Fibroblast of skin of right biceps (primary cell): ENCODE measurements around the gene FSTL4.

Experiments used
- DNase-seq: peaks from one replicate; pipeline ENCODE4 v3.0.0-alpha.2; 2013

Gene FSTL4

DNA sequence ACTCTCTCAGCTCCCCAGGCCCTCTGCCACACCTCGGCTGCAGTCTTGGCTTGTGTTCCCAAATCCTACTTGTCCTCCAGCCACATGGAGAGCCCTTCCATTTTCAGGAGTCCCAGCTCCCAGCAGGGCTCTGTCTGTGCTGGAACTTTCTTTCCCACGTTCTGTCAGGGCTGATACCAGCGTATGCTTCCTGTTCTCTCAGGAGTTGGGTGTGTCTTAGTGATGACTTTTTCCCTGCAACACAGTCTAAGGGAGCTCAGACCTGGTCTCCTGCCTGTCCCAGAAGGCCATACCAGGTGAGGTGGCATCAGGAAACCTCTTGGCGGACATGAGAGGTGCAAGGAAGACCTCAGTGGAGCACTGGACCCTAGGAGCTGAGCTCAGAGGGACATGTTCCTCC lies 334.0 kb downstream of the FSTL4 start:
- DNase-seq, result no peak

DNA sequence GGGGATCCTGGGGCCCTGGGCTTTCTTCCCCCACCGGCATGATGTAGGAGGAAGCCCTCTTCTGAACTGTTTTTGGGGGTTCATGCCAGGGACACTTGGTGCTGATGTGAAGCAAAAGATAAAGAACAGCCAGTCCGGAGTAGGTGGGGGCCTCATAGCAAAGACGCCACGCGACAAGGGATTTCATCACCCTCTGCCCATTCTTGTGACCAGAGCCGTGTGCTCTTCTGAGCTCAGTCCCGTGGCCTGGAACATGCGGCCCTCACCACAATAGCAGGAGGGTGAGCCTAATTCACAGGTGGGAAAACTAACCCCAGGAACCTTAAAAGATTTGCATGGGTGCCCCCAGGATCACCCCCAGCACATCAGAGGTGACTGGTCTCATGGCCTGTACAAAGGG lies 334.6 kb downstream of the FSTL4 start:
- DNase-seq, result no peak

DNA sequence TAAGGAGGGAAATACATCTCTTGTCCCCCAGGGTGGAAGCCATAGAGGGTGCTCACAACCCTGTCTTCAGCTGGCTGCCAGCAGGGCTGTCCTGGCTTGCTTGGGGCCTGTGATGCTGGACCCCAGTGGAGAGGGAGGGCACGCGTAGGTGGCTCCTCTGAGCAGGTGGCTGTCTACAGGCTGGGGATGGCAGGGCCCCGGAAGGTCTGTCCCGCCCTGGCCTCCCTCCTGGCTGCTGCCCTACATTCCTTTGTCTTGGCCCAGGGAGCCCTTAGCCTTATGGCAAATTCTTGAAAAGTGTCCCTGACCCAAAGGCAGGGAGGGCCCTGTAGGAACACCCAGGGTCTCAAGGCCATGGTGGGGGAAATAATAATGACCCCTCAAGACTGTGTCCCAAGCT lies 336.2 kb downstream of the FSTL4 start:
- no peak for DNase-seq

DNA sequence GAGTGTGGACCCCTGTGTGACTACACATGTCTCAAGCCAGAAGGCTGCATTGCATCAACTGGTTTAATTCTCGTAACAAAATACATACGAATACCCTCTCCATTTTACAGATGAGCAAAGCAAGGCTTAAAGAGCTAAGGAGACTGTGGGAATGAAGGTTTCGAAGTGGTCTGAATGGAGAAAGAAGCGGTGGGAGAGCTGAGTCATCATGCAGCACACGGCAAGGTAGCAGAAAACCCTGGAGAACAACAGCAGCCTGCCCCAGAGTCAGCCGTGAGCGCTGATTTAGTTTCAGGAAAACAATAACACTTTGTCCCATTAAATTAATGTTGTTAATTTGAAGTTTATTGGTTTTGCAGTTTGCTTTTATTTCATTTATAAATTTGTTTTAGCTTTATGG lies 336.7 kb downstream of the FSTL4 start:
- no peak for DNase-seq

DNA sequence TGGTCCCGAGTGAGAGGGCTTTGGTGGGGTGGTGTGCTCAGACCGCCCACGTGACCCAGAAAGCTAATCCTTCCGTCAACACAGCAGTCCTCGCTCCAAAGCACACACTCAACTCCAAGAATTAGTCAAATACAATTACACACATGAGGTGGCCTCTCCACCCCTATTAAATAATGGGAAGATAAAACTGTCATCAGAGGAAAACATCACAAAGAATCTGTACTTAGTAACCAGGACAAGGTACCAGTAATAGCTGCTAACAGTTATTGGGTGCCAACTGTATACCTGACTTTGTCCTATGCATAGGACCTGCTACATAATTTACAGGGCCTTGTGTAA lies 337.8 kb downstream of the FSTL4 start:
- no peak for DNase-seq

DNA sequence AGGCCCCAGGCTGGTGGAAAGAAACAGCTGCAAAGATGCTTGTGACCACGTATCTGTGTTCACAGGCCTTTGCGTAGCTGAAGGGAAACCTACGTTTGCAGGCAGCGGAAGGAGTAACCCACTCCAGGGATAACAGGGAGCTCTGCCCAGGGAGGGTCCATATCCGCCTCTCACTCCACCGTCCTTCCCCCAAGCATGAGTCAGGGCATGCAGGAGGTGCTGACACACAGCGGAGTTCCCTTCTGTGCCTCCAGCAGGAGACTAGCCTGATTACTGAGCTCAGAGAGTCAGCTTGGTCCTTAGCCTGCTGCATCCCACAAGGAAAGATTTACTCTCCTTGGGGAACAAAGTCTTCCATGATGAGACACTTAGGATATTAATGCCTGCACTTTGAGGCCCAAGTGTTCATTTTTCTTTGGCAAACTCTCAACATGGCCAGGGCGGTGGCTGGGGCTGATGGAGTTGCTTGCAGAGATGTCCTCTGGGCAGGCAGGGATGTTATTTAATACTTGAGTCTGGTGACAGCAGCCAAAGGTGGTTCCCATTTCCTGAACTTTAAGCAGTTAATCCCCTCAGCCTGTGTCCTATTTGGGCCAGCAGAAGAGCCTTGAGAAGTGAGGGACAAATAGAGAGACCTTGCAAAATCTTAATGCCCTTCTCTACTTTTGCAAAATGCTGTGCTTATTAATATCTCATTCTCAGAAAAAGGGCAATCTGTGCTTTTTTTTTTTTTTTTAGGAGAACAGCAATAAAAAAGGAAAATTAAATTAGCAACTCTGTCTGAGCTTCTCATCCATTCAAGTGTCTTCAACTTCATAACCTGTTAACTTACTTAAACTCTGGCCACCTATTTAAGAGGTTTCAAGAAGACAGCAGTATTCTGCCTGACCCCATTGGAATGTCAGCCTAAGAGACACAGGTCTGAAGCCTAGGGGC lies 338.4 kb downstream of the FSTL4 start:
- DNase-seq, result peak; percentile 71

DNA sequence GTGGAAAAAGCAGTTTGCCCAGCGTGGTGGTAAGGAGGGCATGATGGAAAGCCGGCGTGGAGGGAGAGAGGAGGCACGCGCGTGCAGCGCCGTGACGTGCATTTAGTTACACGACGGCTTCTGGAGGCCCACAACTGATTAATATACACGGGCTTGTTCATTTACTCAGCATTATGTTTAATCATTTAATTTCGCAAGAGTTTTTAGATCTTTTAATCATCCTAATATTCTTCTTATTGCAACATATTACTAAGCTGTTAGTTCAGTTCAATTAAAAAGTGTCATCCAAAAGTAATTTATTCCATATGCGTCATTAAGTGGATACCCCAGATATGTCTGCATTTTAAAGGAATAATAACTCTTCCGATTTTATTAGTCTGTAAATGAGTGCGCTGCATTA lies 340.0 kb downstream of the FSTL4 start:
- DNase-seq, result no peak

DNA sequence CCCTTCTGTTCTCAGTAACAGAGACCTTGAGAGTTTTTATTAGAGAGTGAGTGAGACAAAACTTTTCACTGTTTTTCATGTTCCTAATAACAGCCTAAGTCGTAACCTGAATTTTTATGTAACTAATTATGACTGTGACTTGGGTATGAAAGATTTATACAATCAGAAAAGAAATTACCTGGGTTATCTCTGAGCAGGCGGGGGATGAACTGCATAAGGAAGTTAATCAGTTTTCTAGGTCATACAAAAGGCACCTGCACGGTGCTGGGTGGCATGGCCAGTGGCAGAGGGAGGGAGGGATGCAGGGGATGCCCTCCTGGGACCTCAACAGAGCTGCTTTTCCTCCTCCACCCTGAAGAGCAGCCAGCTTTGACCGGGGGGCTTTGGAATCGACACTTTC lies 340.7 kb downstream of the FSTL4 start:
- no peak for DNase-seq

DNA sequence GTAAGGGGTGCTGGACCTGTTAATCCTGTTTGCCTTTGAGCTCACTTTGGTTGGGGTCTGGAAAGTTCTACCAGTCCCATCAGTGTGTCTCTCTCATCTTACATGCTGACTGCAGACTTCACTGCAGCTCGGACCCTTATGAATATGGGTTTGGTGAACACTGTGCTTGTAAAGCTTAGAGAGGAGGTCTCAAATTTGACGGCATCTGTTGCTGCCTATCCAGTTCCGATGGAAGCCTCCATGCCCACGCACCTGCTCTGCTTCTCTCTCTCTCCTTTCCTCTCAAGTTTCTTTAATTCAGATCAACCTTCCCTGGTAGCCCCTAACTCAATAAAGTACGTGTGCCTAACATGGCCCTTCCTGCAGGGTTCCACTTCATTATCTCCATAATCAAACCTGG lies 342.6 kb downstream of the FSTL4 start:
- DNase-seq, result no peak

DNA sequence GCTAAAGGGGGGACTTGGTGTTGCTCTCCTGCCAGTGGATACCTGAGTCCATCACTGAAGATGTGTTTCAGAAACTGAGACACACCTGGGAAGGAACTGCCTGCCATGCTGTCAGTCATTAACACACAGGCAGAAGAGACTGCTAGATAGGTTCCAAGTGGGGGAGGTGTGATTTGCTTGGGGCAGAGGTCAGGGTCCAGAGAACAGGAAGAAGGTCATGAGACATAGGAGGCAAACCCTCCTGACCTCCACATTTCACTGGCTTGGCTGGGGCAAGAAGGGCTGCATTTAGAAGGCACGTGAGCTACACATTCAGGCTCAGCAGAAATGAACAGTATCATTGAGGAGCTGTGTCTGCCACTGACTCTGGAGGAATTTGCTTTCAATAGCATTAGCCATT lies 344.7 kb downstream of the FSTL4 start:
- DNase-seq, result no peak

DNA sequence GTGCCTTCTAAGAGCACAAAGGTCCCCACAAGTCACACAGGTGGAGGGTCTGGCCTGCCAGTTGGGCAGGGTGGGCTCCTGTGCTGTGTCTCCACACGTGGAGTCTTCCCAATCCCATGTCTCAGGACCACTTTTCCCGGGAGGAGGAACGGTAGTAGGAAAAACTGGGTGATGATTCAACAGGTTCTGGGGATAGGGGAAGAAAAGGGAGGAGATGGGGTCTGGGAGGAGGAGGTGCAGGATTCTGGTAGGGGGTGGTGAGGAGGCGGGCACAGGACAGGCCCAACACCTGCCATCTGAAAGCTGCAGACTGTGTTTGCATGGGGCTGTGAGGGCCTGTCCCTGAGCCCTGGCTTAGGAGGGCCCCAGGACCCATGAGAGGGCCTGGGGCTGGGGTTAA lies 345.4 kb downstream of the FSTL4 start:
- no peak for DNase-seq

DNA sequence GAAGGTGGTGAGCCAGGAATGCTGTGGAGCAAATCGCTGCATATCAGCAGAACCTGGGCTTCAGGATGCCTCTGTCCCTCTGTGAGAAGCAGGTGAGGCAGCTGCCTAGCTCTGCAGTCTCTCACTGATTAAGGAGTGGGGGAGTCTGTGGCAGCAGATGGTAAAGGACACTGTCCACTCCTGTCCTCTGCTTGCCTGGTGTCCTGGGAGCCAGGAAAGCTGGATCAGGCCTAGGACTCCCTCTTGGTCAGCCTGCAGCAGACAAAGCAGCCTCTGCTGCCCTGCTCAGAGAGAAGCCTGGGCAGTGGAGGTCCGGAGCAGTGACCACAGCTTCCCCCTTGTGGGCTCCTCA lies 345.8 kb downstream of the FSTL4 start:
- DNase-seq, result no peak

DNA sequence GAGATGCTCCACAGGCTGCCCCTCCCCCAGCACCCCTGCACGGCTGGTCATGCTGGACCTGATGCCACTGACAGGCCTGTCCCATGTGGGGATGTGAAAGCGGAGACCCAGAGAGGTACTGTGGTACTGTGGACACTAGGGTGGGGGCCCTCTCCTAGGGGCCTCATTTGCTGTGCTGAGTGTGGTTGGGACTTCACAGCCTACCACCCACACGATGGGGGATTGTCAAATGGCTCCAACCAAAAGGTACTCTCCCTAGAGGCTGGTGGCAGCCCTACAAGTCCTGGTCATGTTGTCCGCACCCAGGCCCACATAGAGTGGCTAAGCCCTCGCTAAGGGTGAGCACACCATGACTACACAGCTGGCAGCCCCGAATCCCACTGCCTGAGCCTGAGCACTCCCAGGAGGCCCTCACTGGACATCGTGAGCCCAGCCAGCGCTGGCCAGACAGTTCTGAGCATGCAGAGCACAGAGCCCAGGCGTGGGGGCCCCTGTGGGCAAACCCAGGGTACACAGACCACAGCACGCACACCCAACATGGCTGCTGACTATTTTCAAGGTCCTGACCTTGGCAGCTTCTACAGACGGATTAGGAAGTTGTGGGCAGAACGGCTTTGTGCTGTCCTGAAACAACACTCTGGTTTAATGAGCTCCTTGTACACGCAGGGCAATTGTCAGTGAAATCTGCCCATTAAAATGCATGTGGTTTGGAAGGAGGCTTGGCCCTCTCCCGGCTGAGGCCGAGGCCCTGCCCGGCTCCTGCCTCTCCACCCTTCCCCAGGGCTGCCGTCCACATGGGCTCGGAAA lies 346.4 kb downstream of the FSTL4 start:
- no peak for DNase-seq

DNA sequence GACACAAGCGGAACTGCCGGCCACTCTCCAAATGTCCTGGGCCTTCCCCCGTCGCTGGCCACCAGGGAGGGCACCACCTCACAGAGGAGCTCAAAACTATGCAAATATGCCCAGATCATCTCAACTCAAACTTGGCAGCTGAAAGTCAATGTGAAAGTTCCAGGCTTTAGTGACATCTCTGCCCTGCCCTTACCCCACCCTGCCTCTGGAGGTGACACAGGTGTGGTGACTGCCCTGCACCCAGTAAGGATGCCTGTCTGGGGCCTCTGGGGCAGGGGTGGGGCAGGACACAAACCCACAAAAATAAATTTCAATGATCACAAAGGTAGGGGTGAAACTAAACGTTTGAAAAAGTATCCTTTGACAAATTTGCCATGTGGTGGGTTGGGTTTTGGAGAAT lies 347.1 kb downstream of the FSTL4 start:
- no peak for DNase-seq

DNA sequence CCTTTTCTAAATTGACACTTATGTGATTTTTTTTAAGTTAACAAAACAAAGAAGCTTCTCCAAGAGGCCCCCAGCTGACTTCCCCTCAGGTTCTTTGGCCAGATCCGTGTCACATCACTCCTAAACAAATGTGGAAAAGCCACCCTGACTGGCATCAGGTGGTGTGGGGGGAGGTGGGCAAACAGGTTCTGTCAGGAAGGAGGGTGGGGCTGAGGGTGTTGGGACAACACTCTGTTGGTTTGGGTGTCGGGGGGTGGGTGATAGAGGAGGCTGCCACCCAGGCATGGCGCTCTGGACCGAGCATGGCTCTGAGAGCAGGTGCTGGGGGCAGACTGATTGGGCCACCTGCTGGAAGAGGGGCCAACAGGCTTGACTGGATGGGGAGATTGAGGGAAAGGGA lies 349.7 kb downstream of the FSTL4 start:
- no peak for DNase-seq

DNA sequence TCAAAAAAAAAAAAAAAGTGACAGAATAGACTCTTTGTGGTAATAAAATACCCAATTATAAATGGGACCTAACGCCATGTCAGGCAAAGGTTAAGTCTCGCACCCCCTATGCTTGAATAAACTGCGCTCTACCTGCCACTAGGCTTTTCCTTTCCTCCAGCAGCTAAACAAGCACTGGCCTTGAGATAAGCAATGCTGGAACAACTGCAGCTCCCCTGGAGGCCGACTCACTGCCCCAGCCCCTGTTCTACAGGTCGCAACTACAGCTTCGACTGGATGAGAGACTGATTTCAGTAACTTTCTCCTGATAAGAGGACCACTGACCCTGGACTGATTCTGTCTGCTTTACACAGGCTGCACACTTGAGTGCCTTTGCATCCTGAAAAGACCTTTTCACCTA lies 350.3 kb downstream of the FSTL4 start:
- DNase-seq, result no peak

DNA sequence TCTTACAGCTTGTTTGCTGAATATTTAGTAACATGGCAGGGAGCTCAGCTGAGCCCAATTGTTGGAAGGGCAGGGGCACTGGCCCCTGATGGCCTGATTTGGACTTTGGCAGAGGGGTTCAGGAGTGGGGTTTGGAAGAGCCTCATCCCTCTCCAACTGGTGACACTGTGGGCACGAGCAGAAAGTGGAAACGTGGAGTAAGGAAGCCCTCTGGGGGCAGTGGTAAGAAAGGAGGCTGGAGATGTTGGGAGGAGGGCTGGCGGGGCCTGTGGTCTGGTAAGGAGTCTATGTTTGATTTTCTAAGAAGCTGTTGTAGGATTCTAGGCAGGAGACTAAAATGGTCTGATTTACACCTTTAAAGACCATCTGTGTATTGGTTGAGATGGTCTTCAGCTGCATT lies 351.6 kb downstream of the FSTL4 start:
- DNase-seq, result no peak

DNA sequence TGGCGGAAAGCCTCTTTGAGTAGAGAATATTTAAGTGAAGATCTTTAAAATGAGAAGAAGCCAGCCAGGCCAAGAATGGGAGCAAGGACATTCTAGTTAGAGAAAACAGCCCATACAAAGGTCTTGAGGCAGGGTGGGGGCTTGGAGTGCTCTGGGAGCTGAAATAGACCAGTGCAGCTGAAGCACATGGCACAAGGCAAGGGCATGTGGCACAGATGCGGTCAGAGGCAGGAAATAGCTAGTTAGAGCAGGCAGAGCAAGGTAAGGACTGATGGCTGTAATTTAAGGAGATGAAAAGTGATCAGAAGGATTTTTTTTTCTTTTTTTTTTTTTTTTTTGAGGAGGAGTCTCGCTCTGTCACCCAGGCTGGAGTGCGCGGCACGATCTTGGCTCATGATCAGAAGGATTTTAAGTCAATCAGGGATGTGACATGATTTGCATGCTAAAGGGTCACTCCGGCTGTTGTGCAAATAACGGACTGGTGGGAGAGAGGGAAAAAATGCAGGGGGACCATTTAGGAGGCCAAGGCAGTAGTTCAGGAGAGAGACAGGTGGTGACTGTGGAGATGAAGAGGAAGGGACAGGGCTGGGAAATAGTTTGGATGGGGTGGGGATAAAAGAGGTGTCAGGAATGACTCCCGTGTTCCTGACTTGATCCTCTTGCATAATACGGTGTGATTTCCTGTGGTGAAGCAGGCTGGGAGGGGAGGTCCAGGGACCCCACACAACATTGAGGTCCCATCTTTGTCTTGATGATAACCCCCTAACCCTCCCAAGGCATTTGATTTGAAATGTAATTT lies 352.9 kb downstream of the FSTL4 start:
- DNase-seq, result no peak

DNA sequence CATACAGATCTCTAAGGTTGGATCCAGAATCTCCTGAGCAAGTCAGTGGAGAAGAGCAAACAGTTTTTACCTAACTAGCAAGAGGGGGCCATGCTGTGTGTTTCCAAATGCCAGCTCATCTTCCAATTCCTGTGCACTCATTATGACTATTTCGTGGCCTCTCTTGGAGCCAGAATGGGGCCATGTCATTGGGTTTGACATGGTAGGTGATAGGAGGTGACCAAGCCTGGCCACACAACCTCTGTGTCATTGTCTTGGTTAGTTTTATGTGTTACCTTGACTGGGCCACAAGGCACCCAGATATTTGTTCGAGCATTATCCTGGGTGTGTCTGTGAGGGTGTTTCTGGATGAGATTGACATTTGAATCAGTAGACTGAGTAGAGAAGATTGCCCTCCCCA lies 354.4 kb downstream of the FSTL4 start:
- DNase-seq, result no peak

DNA sequence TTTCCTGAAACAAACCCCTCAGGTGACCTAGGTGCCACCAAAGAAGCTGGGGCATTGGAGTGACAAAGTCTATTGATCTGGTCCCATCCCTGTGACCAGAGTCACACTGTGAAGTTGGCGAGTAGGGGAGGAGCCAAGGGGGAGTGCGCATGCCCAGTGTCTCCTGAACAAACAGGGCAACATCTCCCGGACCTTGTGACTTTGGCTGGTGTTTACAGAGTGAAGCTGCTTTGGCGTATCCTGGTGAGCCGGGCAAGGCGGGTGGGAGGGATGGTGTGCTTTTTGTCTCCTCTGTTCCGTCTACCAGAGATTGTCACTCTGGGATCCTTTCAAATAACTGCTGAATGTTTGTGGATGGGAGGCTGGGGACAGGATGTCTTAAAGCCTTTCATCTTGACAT lies 356.1 kb downstream of the FSTL4 start:
- DNase-seq, result no peak

DNA sequence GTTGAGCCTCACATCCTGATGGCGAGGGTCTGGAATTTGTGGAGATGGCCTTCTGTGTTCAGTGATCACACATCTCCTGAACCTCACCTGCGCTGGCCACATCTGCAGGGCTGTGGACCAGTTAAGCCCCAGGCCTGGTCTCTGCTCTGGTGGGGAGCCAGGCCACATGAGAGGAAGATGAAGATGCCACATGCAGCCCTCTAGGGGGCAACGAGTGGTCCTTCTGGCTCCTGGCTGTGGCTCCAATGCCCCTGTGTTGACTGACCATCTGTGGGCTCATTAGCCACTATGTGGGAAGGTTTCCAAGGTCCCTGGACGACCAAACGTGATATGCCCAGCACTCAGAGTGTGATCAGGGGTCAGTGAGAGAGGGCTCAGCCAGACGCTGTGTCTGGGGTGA lies 357.5 kb downstream of the FSTL4 start:
- no peak for DNase-seq

DNA sequence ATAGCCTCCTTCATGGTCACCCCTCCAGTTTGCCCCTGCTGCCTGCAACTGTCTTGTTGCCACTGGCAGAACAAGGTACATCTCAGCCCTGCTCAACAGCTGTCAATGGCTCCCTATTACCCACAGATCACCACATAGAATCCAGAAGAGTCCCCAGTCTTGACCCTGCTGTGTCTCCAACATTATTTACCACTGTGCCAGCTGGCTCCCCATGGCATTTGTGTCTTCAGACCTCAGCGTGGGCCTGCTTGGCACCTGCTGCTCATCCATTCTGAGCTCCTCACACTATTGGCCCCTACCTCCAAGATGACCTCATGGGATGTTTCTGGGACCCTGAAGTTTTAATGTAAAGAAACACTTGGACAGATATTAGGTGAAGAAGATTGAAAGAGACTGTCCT lies 358.7 kb downstream of the FSTL4 start:
- no peak for DNase-seq

DNA sequence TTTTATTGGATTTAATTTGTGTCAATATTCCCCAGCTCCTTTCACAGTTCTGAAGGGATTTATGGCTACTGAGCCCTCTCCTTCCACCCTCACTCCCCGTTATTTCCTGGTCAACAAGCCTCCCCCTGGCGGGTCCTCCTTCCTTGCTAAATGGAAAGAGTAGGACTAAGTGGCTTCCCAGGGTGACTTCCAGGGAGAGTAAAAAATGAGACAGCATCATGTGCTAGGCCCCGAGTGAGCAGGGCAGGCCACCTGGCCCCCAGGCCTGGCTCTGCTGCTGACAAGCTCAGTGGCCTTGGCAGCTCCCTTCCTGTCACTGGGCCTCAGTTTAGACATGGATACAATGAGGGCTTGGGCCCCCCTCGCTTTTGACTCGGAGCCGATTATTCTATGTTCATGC lies 359.3 kb downstream of the FSTL4 start:
- no peak for DNase-seq

DNA sequence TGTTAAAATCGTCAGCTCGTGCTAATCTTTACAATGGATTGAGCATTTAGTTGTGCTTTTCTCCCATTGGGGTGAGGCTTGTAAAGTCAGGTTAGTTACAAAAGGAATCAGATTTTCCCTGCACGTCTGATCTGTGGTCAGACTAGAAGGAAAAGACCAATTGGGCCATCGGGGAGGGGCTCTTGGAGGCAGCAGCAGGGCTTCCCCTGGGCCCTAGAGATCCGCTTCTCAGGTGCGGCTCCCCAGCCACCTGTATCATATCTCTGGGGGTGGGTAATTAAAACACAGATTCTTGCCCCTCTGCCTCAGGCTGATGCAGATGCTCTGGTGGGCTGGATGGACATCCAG lies 360.2 kb downstream of the FSTL4 start:
- no peak for DNase-seq
